ENCODE data around the gene FAM241B.

Gene FAM241B

DNA sequence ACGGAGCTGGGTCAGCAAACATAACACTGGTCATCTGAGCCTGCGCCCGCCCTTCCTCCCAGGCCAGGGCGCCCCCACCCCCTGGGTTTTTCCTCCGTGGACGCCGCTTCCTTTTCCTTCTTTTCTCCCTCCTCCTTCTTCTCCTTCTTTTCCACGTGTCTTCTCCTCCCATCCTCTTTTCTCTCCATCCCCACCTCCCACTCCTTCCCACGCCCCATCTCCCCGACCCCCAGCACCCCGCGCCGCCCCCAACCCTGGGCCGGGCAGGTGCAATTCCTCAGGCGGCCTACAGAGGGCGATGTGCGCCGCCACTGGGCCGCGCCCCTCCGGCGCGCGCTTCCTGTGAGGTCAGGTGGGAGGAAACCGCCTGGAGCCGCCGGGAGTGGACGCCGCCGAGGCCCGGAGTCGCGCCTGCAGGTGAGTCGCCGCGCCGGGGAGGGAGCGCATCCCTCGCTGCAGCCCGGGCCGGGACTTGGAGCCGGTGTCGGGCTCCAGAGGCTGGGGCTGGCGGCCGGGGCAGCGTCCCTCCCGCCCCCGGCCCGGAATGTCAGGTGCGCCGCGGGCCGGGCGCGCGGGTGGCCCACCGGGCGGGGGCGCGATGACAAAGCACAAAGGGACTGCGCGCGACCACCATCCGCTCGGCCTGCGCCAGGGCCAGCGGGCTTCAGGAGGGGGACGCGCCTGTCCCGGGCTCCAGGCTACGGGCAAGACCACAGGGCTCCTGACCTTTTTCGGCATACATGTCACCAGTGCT, at the start of gene FAM241B:
Gene FAM241B (plus strand): TSS at position 351 of the 754 bp plus-strand sequence. CDS start 1,497 bp downstream, outside the sequence.
- DNase-seq: peak; percentile 25

DNA sequence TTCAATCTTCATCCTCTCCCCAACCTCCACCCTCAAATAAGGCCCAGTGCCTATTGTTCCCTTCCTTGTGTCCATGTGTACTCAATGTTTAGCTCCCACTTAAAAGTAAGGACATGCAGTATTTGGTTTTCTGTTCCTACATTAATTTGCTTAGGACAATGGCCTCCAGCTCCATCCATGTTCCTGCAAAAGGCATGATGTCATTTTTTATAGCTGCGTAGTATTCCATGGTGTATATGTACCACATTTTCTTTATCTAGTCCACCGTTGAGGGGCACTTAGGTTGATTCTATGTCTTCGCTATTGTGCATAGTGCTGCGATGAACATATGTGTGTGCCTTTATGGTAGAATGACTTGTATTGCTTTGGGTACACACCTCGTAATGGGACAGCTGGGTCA, 49.6 kb upstream of the FAM241B start:
- no peak for DNase-seq

DNA sequence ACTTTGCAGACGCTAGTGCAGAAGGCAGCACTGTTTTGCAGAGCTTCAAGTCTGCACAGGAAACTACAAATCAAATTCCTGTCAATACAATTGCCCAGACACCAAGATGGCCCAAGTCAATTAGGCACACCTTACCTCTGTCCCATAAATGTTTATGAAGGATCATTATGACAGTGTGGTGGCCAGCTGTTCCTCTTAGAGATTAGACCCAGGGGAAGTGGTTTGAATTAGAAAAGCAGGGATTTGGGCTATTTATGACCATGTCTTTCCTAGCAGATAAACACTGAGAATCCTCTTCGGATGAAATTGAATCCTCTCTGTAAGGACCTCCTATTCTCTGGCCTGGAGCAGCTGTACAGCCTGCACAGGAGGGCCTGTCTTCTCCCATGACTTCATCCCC, 46.9 kb upstream of the FAM241B start:
- no peak for DNase-seq

- no peak for DNase-seq
Measured at GRCh38 chr10:69584624-69585023, 45.4 kb upstream of the FAM241B start.

DNA sequence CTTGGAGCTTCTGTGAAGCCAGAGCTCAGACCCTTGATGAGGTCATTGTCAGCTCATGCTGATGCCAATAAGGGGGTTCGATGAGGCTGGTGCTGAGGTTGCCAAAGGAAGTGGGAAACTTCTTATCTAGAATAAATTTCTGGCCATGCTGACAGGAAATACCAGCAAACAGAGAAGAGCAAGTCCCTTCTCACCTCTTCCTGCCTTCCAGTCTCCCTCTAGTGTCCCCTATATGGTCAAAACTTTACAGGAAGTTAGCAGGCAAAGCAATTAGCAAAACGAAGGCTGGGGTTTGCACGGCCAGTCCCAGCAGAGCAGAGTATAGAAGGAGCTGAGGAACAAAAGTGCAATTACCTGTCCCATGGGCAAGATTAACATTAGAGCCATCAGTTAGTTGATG, 41.7 kb upstream of the FAM241B start:
- no peak for DNase-seq

DNA sequence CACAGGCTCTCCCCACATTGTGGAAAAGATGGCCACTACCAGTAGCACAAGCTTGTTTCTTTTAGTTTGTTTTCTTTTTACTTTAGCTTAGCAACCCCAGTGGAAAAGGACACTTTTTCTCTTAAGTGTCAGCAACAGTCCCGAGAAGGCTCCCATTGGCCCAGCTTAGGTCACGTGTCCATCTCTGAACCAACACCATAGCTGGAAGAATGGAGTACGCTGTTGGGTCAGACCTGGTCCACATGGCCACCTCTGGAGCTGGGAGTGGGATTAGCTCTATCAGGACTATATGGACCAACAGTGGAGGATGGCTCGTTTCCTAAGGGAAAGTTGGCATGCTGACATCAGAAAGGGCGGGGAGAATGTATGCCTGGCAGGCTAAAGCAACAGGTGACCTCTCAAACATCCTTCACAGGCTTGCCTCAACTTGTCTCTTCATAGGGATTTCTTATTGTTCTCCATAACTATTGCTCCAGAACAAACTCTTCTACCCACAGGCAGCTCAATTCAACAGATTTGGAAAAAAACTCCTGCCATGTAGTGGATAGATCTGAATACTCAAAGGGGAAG, 29.2 kb upstream of the FAM241B start:
- DNase-seq: no peak

- no peak for DNase-seq
Measured at GRCh38 chr10:69609077-69609476, 21.0 kb upstream of the FAM241B start.

- no peak for DNase-seq
Measured at GRCh38 chr10:69612760-69613159, 17.3 kb upstream of the FAM241B start.

DNA sequence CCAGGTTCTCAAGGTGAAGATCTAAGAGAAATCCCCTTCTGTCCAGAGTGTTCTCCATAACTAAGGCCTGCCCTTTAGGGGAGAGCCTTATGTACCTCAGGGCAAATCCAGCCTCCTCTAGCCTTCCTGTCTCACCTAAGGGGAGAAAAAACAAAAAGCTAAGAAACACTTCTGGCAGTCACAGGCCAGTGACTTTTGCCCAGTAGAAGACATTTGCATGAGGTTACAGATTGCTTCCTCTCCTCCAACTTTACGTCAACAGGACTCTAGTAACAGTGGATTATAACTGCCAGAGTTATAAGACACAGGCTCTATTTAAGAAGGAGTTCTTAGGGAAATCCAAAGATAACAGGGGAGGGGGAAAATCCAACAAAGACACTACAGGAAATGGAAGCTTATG, 15.9 kb upstream of the FAM241B start:
- no peak for DNase-seq

DNA sequence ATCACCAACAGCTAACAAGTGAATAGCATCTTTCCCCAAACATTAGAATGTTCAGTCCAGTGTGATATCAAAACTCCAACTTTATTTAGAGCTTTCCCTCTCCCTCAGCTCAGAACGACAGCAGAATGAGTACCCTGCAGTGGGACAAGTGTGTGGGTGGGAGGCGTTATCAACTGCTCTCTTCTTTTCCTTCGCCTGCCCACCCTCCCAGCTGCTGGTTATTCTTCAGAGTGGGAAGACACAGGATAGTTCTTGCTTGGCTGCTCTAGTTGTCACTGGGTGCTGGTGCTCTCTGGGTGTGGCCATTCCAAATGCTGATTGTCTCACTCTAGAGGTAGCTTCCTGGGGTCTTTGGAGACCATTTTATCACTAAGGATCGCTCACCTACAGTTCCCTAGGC, 13.7 kb upstream of the FAM241B start:
- DNase-seq: no peak

GRCh38 chr10:69618746-69619145, 11.3 kb upstream of the FAM241B start:
- no peak for DNase-seq

DNA sequence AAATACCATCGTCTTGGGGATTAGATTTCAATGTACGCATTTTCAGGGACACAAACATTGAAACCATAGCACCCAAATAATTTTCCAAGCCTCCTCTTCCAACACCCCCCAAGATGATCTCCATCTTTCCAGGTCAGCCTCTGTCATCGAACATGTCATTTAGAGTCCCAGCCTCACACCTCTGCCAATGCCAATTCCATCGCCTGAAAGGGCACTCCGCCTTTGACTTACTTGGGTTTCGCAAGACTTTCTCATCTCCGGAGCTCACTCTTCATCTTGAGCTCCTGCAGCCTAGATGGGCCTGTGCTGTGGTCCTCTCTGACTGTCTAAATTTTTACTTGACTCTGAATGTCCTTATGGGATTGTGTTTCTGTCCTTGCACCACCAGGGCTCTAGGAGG, 10.4 kb upstream of the FAM241B start:
- DNase-seq: no peak

- no peak for DNase-seq
Measured at GRCh38 chr10:69620625-69621024, 9.4 kb upstream of the FAM241B start.

DNA sequence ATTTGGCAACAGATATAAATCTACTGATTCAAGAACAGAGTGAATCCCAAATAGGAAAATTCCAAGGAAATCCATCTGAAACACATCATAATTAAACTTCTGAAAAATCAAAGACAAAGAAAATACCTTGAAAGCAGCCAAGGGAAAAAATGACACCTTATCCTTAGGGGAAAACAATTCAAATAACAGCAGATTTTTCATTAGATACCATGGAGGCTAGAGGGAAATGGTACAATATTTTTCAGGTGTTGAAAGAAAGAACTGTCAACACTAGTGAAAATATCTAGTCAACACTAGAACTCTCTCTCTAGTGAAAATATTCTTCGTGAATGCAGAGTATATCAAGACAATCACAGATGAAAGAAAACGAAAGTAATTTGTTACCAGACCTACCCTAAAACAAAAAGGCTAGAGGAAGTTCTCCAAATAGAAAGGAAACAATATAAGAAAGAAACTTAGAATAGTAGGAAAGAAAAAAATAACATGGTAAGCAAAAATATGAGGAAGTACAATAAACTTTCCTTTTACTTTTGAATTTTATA, 5.7 kb upstream of the FAM241B start:
- no peak for DNase-seq

DNA sequence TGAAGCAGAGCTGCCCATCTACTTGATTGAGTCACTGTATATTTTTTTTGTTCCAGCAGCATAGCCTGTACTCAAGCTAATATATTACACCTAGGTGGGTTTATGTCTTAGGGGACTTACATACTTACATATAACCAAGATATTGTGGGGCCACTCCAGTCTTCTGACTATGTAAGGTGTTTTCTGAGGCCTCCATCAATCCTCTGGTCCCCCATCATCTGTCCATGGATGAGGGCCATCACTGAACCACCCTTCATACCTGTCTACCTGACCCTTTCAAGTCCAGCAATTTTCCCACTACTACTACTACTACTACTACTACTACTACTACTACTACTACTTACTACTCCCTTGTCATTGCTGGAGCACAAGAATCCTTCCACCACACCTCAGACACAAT, 3.2 kb upstream of the FAM241B start:
- DNase-seq: no peak

DNA sequence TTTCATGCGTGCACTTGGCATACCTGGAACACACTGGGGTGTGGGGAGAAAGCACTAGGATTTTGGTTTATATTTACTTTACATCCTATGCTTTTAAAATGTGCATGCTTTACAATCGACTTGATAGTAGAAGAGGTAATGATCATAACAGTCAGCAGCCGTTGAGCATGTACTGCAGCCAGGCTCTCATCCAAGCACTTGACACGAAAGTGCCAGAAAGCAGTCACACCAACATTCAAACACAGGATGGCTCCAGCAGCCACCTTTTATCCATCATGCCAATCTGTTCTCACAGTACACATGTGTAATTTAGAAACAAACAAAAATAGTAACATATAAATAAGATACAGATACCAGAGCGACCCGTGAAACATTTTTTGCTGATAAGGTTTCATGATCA, 1.2 kb upstream of the FAM241B start:
- DNase-seq: no peak

DNA sequence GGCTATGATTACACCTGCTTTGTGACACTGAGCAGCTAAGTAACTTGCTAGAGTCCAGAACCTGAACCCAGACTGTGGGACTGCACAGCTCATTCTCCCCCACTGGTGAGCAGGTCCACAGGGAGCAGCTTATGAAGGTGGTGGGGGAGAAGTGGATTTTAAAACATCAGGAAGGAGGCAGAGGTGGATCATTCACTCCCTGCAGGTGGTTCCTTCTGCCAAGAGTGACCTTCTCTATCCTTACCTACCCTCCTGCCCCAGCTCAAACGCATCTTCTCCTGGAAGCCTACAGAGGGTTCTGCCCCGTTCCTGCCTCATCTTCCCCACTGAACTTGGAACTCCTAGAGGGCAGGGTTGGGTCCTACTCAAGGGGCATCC, 539 bp upstream of the FAM241B start:
- DNase-seq: no peak

GRCh38 chr10:69630651-69631400, 779 bp downstream of the FAM241B start:
- DNase-seq: no peak

- DNase-seq: no peak
Measured at GRCh38 chr10:69631566-69631965, 1.5 kb downstream of the FAM241B start.

DNA sequence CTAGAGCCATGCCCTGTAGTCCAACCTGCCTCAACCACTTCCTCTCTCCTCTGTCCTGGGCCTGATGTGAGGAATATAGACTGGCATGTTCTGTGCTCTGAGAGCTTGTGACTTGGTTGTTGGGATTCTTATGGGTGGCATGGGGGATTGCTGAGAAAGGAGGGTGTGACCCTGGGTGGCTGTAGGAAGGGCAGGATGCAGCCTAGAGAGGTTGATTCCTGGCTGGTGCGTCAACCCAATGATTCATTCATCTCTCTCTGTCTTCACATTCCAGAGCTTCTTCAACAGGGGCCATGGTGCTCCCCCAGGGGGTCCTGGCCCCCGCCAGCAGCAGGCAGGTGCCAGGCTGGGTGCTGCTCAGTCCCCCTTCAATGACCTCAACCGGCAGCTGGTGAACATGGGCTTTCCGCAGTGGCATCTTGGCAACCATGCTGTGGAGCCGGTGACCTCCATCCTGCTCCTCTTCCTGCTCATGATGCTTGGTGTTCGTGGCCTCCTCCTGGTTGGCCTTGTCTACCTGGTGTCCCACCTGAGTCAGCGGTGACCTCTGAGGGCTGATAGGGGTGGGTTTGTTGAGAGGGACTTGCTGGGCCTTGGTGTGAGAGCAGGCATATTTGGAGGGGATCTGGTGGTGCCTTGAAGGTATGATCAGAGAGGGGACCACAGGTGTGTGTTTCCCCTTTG, 2.6 kb downstream of the FAM241B start:
- DNase-seq: no peak

GRCh38 chr10:69633673-69634635, 3.9 kb downstream of the FAM241B start:
- DNase-seq: no peak

Measured in NCI-H1105 (cell line).